AG04450 (cell line): Measurements from ENCODE around the gene LBR. TPM values are rescaled to one million over a fixed set of nuclear protein-coding genes. Genes with fewer than 3 reads are reported as not detected.

ENCODE experiments used
- CTCF ChIA-PET: fragments of 300-600, 350-600 bp; formaldehyde crosslinking; extraction: SDS; loops from one replicate; lab custom pipeline; 2022; ENCODE audit warnings: antibody characterized with exemption, inconsistent platforms; lab: Charles Lee
- POLR2A ChIA-PET: fragments of 350-600 bp; formaldehyde crosslinking; extraction: SDS; loops from one replicate; lab custom pipeline; 2021; ENCODE audit warnings: antibody characterized with exemption, inconsistent platforms; lab: Yijun Ruan, JAX
- DNase-seq: peaks from one replicate; pipeline ENCODE4 v3.0.0-alpha.2; 2011; ENCODE audit warnings: low read depth, low spot score
- H3K27ac ChIP-seq: one replicate; pipeline ENCODE4 v1.5.1; 2012; ENCODE audit warnings: low read depth, low read length, control low read depth
- H3K27me3 ChIP-seq: one replicate; pipeline ENCODE4 v1.6.0; 2012; ENCODE audit warnings: low read length; ENCODE audit not compliant: control insufficient read depth, insufficient read depth
- H3K4me3 ChIP-seq: 2 replicates; pipeline ENCODE4 v1.5.1; 2011; ENCODE audit warnings: mild to moderate bottlenecking, low read depth, low read length, control low read depth
- H3K9me3 ChIP-seq: 2 replicates; pipeline ENCODE4 v1.5.1; 2012; ENCODE audit warnings: low read length; ENCODE audit not compliant: control insufficient read depth, insufficient read depth
- polyA plus RNA-seq: library from polyadenylated mRNA; depleted of rRNA; stranded (reverse); fragments of >200 nt; gene quantifications from 2 replicates; pipeline ENCODE4 v1.2.3, GENCODE V29; 2011
- TF ChIP-seq, protein P1 (sequence below): IDR thresholded peaks from 2 replicates; pipeline ENCODE4 v1.5.1; 2011; ENCODE audit warnings: low read depth, low read length, control low read depth, inconsistent platforms

LBR gene
- polyA plus RNA-seq, 1 experiment, result 44.5 TPM

GRCh38 chr1:225437710-225438437 lies 10.0 kb upstream of the LBR start:
- DNase-seq, result no peak
- no peak overlapping the region for H3K4me3 ChIP-seq
- ChIA-PET POLR2A (no interaction called here), CTCF (interaction anchor here (0.5 to 1.1 kb wide), 4 partner anchors 10 to 47 kb away, joined by 3 to 6 read pairs (median 4); no protein-coding TSS in a partner anchor)
- no peak overlapping the region for H3K27ac ChIP-seq
- TF ChIP-seq, protein P1, sequence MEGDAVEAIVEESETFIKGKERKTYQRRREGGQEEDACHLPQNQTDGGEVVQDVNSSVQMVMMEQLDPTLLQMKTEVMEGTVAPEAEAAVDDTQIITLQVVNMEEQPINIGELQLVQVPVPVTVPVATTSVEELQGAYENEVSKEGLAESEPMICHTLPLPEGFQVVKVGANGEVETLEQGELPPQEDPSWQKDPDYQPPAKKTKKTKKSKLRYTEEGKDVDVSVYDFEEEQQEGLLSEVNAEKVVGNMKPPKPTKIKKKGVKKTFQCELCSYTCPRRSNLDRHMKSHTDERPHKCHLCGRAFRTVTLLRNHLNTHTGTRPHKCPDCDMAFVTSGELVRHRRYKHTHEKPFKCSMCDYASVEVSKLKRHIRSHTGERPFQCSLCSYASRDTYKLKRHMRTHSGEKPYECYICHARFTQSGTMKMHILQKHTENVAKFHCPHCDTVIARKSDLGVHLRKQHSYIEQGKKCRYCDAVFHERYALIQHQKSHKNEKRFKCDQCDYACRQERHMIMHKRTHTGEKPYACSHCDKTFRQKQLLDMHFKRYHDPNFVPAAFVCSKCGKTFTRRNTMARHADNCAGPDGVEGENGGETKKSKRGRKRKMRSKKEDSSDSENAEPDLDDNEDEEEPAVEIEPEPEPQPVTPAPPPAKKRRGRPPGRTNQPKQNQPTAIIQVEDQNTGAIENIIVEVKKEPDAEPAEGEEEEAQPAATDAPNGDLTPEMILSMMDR, result peak; percentile 77
- H3K9me3 ChIP-seq, result no peaks in the 10 kb centered on the region
- H3K27me3 ChIP-seq, result peaks cover 10% of the 10 kb centered on the region

- Histone ChIP-seq H3K4me3 (no peak overlapping the region), H3K27me3 (peaks cover 10% of the 10 kb centered on the region), H3K27ac (no peak overlapping the region), H3K9me3 (peaks cover 7% of the 10 kb centered on the region)
- POLR2A ChIA-PET, result no interaction called here
- CTCF ChIA-PET, result no interaction called here
- TF ChIP-seq, protein P1, result no peak
- DNase-seq, result no peak
Observed at GRCh38 chr1:225435957-225436392, 8.1 kb upstream of the LBR start.

GRCh38 chr1:225435487-225435886 lies 7.6 kb upstream of the LBR start:
- Histone ChIP-seq H3K9me3 (peaks cover 9% of the 10 kb centered on the region), H3K4me3 (no peak overlapping the region), H3K27ac (no peak overlapping the region), H3K27me3 (peaks cover 10% of the 10 kb centered on the region)
- TF ChIP-seq, protein P1, result no peak
- ChIA-PET POLR2A (no interaction called here), CTCF (no interaction called here)
- no peak for DNase-seq

- ChIA-PET CTCF (no interaction called here), POLR2A (no interaction called here)
- no peak for DNase-seq
- Histone ChIP-seq H3K9me3 (peaks cover 9% of the 10 kb centered on the region), H3K27ac (no peak overlapping the region), H3K4me3 (no peak overlapping the region), H3K27me3 (peaks cover 10% of the 10 kb centered on the region)
- TF ChIP-seq, protein P1, result no peak
Observed at GRCh38 chr1:225435076-225435475, 7.2 kb upstream of the LBR start.

- no peak for DNase-seq
- H3K9me3 ChIP-seq, result peaks cover 9% of the 10 kb centered on the region
- ChIA-PET CTCF (no interaction called here), POLR2A (no interaction called here)
- H3K27ac ChIP-seq, result no peak overlapping the region
- TF ChIP-seq, protein P1, result no peak
- no peak overlapping the region for H3K4me3 ChIP-seq
- H3K27me3 ChIP-seq, result peaks cover 10% of the 10 kb centered on the region
Observed at GRCh38 chr1:225434046-225434445, 6.2 kb upstream of the LBR start.
